K562 (cell line): Measurements from ENCODE around the gene COMTD1.

ENCODE experiments used
- CTCF ChIP-seq, 3 experiments: IDR thresholded peaks in 2 of 3; conservative IDR thresholded peaks in 1 of 3; 2 replicates each; pipeline ENCODE4 v1.5.1; 2011 to 2012; ENCODE audit warnings: low read length in 3 of 3, mild to moderate bottlenecking in 3 of 3, control low read depth in 2 of 3, improper control_type of control experiment in 1 of 3, inconsistent platforms in 1 of 3, low read depth in 1 of 3, mixed read lengths in 1 of 3, moderate library complexity in 1 of 3; ENCODE audit not compliant: insufficient read depth in 2 of 3
- EZH2 ChIP-seq: IDR thresholded peaks from 2 replicates; pipeline ENCODE4 v1.6.1; 2012; ENCODE audit warnings: low read depth, mild to moderate bottlenecking, inconsistent platforms, low read length, borderline replicate concordance
- JUND ChIP-seq, 2 experiments: IDR thresholded peaks; 2 replicates in 1 of 2; 3 replicates in 1 of 2; pipeline ENCODE4 v1.6.1; 2011; ENCODE audit warnings: borderline replicate concordance in 2 of 2, low read depth in 2 of 2, low read length in 2 of 2, improper control_type of control experiment in 1 of 2, missing biosample characterization in 1 of 2, missing genetic modification characterization in 1 of 2, missing genetic modification reagents in 1 of 2
- PCBP1 ChIP-seq: fragments of 200-400 bp; formaldehyde crosslinking; IDR thresholded peaks from 2 replicates; pipeline ENCODE4 v1.6.1; 2018; ENCODE audit warnings: mild to moderate bottlenecking, low read depth, low read length; ENCODE audit not compliant: poor library complexity, severe bottlenecking
- PCBP2 ChIP-seq: fragments of 200-400 bp; formaldehyde crosslinking; IDR thresholded peaks from 2 replicates; pipeline ENCODE4 v1.6.1; 2018; ENCODE audit warnings: low read length, low read depth, mild to moderate bottlenecking, moderate library complexity; ENCODE audit not compliant: poor library complexity, severe bottlenecking
- PHF8 ChIP-seq: fragments of 200-600 bp; sonication (generic); IDR thresholded peaks from 2 replicates; pipeline ENCODE4 v1.6.1; 2012; ENCODE audit warnings: mixed run types, mild to moderate bottlenecking, inconsistent platforms, low read length, moderate library complexity, borderline replicate concordance
- POLR2A ChIP-seq: fragments of 450-650 bp; conservative IDR thresholded peaks from 2 replicates; pipeline ENCODE4 v1.6.1; 2016
- ZNF311 ChIP-seq: fragments of 250-450 bp; sonication (Bioruptor Pico); IDR thresholded peaks from 2 replicates; pipeline ENCODE4 v1.4.0; 2020; ENCODE audit warnings: mild to moderate bottlenecking, moderate library complexity

DNA sequence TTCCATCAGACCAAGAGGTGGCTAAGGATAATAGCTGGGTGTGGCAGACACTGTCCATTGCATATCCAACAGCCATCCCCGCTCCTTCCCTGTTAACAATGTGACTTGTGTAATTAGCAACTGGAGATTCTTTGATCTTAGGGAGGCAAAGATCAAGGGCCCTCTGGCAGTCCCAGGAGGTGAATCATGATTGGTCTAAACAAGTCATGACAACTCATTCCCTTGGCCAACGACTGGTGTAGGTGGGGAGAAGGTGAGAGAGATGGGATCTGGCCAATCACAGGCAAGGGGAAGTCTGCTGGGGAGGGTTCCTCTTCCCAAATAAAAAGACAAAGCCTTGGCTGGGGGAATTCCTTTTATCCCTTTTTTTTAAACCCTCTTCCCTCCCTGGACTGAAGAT is 46.2 kb upstream of the COMTD1 start:
- no peak for TF ChIP-seq PCBP2
- no peak for TF ChIP-seq PCBP1
- no peak for TF ChIP-seq CTCF (IDR thresholded peaks at IDR 0.05 in 2 of 3, conservative IDR thresholded peaks at IDR 0.05 in 1 of 3; ENCODE audit: insufficient read depth in 2 of 3, low read depth in 1 of 3, low read length in 3 of 3)
- no peak for TF ChIP-seq JUND (IDR thresholded peaks at IDR 0.05; ENCODE audit: borderline replicate concordance, low read depth, low read length)
- no peak for TF ChIP-seq JUND (tag; IDR thresholded peaks at IDR 0.05; ENCODE audit: borderline replicate concordance, low read depth, low read length)
- TF ChIP-seq POLR2A, result no peak
- no peak for TF ChIP-seq ZNF311
- TF ChIP-seq EZH2, result no peak
- TF ChIP-seq PHF8, result no peak
